K562 (cell line): Measurements from ENCODE around the gene CRHR1. TPM values are rescaled to one million over a fixed set of nuclear protein-coding genes. Genes with fewer than 3 reads are reported as not detected.

Experiments used
- ATAC-seq: fragments of 200-7000 bp; cut with Tn5 transposase; 3 replicates; pipeline ENCODE4 v1.9.1; 2020; ENCODE audit warnings: moderate library complexity
- BruUV-seq: library from RNA; stranded (reverse); fragments of 400-500 nt; replicated peaks from 2 replicates; lab custom pipeline; 2021; lab: Mats Ljungman, UMichigan
- CTCF ChIA-PET: fragments of 300-600 bp; formaldehyde crosslinking; extraction: SDS; loops from one replicate; lab custom pipeline; 2021; ENCODE audit warnings: low intra/inter-chr PET ratio; lab: Yijun Ruan, JAX
- POLR2A ChIA-PET: fragments of 300-600, 350-650 bp; sonication (Branson Sonifier 250); formaldehyde crosslinking; extraction: SDS; loops from one replicate; lab custom pipeline; 2021; ENCODE audit warnings: antibody characterized with exemption, inconsistent platforms; lab: Yijun Ruan, JAX
- DNase-seq, 4 experiments: peaks; one replicate each; pipeline versions ENCODE4 v3.0.0 to v3.0.0-alpha.2; 2011 to 2018; ENCODE audit warnings: low spot score in 3 of 4, mixed read lengths in 3 of 4; ENCODE audit errors: extremely low read depth in 1 of 4
- FAIRE-seq: peaks from 2 replicates; lab custom pipeline; 2011; peaks lifted over from hg19 to GRCh38; lab: Jason Lieb, UNC
- H2AFZ ChIP-seq: 2 replicates; pipeline ENCODE4 v1.6.0; 2011; ENCODE audit warnings: low read depth, low read length, control low read depth, inconsistent platforms
- H3K27ac ChIP-seq: fragments of 200-600 bp; 3 replicates; pipeline ENCODE4 v1.8.0; 2011; ENCODE audit warnings: low read depth, mild to moderate bottlenecking, control low read depth, inconsistent platforms, low read length, moderate library complexity, mixed read lengths; ENCODE audit errors: extremely low read depth
- H3K27me3 ChIP-seq, 2 experiments: fragments of 300-600 bp in 1 of 2; 2 replicates in 1 of 2; 3 replicates in 1 of 2; pipeline versions ENCODE4 v1.6.0 to v1.8.0; 2011; ENCODE audit warnings: inconsistent platforms in 2 of 2, low read length in 2 of 2, mild to moderate bottlenecking in 1 of 2, mixed read lengths in 1 of 2, moderate library complexity in 1 of 2; ENCODE audit not compliant: control insufficient read depth in 2 of 2, insufficient read depth in 2 of 2
- H3K36me3 ChIP-seq: fragments of 300-600 bp; 3 replicates; pipeline ENCODE4 v1.8.0; 2011; ENCODE audit warnings: mild to moderate bottlenecking, low read length, inconsistent platforms; ENCODE audit not compliant: control insufficient read depth, insufficient read depth
- H3K4me1 ChIP-seq, 2 experiments: fragments of 200-600 bp in 1 of 2; replicated peaks in 1 of 2; 2 replicates in 1 of 2; 3 replicates in 1 of 2; pipeline versions ENCODE4 v1.5.1 to v1.8.0; 2011; ENCODE audit warnings: inconsistent platforms in 2 of 2, low read length in 2 of 2, mild to moderate bottlenecking in 1 of 2, mixed read lengths in 1 of 2, moderate library complexity in 1 of 2; ENCODE audit not compliant: control insufficient read depth in 2 of 2, insufficient read depth in 2 of 2
- H3K4me2 ChIP-seq: 2 replicates; pipeline ENCODE4 v1.6.1; 2011; ENCODE audit warnings: low read length, control low read depth, inconsistent platforms, mixed read lengths; ENCODE audit not compliant: insufficient read depth
- H3K4me3 ChIP-seq: fragments of 200-600 bp; sonication (generic), shearing (Covaris generic); 2 replicates; pipeline ENCODE4 v1.5.1; 2016; ENCODE audit warnings: control low read depth, inconsistent platforms
- H3K79me2 ChIP-seq: fragments of 200-600 bp; 3 replicates; pipeline ENCODE4 v1.8.0; 2011; ENCODE audit warnings: low read length, inconsistent platforms; ENCODE audit not compliant: control insufficient read depth, insufficient read depth
- H3K9ac ChIP-seq, 2 experiments: 2 replicates each; pipeline versions ENCODE4 v1.6.0 to v1.6.1; 2011; ENCODE audit warnings: low read depth in 2 of 2, low read length in 2 of 2, control low read depth in 1 of 2, inconsistent platforms in 1 of 2, mild to moderate bottlenecking in 1 of 2, mixed read lengths in 1 of 2; ENCODE audit not compliant: insufficient read depth in 1 of 2
- H3K9me1 ChIP-seq: one replicate; pipeline ENCODE4 v1.6.0; 2011; ENCODE audit warnings: inconsistent platforms, mild to moderate bottlenecking, low read length, moderate library complexity; ENCODE audit not compliant: control insufficient read depth, insufficient read depth
- H3K9me3 ChIP-seq: replicated peaks from 2 replicates; pipeline ENCODE4 v1.5.1; 2011; ENCODE audit warnings: low read depth, low read length, inconsistent platforms; ENCODE audit not compliant: control insufficient read depth, insufficient read depth
- H4K20me1 ChIP-seq: replicated peaks from 2 replicates; pipeline ENCODE4 v1.6.1; 2011; ENCODE audit warnings: low read length, inconsistent platforms, mixed read lengths; ENCODE audit not compliant: control insufficient read depth, insufficient read depth
- CREB1 ChIP-seq, 2 experiments: sonication (generic) in 1 of 2; formaldehyde crosslinking in 1 of 2; IDR thresholded peaks; 2 replicates each; pipeline versions ENCODE4 v1.6.1 to v1.8.0; 2012 to 2022; ENCODE audit warnings: inconsistent platforms in 1 of 2, mild to moderate bottlenecking in 1 of 2, missing genetic modification reagents in 1 of 2, moderate library complexity in 1 of 2
- FUS ChIP-seq: fragments of 200-400 bp; formaldehyde crosslinking; optimal IDR thresholded peaks from 2 replicates; pipeline ENCODE3; 2017; ENCODE audit warnings: low read depth, low read length
- MAFK ChIP-seq: IDR thresholded peaks from 2 replicates; pipeline ENCODE4 v1.6.1; 2011; ENCODE audit warnings: low read length, improper control_type of control experiment
- MBD2 ChIP-seq: sonication (generic); IDR thresholded peaks from 2 replicates; pipeline ENCODE4 v1.6.1; 2016; ENCODE audit warnings: low read depth, borderline replicate concordance
- MED1 ChIP-seq: sonication (generic); formaldehyde crosslinking; IDR thresholded peaks from 2 replicates; pipeline ENCODE4 v1.8.1; 2023; ENCODE audit warnings: missing genetic modification reagents, borderline replicate concordance
- NFRKB ChIP-seq: fragments of 450-650 bp; IDR thresholded peaks from 2 replicates; pipeline ENCODE4 v1.6.1; 2016; ENCODE audit warnings: low read depth
- POLR2A ChIP-seq: fragments of 450-650 bp; conservative IDR thresholded peaks from 2 replicates; pipeline ENCODE4 v1.6.1; 2016
- SNIP1 ChIP-seq: fragments of 450-650 bp; IDR thresholded peaks from 2 replicates; pipeline ENCODE4 v1.7.1; 2017; ENCODE audit warnings: low read depth, mild to moderate bottlenecking
- STAG1 ChIP-seq: sonication (generic); formaldehyde crosslinking; IDR thresholded peaks from 2 replicates; pipeline ENCODE4 v1.5.0; 2020; ENCODE audit warnings: missing genetic modification reagents, borderline replicate concordance
- TEAD4 ChIP-seq, 2 experiments: sonication (generic) in 1 of 2; formaldehyde crosslinking in 1 of 2; IDR thresholded peaks; 2 replicates each; pipeline versions ENCODE4 v1.6.1 to v1.8.0; 2012 to 2022; ENCODE audit warnings: borderline replicate concordance in 1 of 2, inconsistent platforms in 1 of 2, low read length in 1 of 2, mild to moderate bottlenecking in 1 of 2, missing genetic modification reagents in 1 of 2
- XRCC5 ChIP-seq: fragments of 200-400 bp; formaldehyde crosslinking; IDR thresholded peaks from 2 replicates; pipeline ENCODE4 v1.6.1; 2017; ENCODE audit warnings: low read depth, mild to moderate bottlenecking, low read length
- ZKSCAN3 ChIP-seq: fragments of 250-450 bp; sonication (Bioruptor Pico); IDR thresholded peaks from 2 replicates; pipeline ENCODE4 v1.4.0; 2020
- ZNF316 ChIP-seq: fragments of 450-650 bp; IDR thresholded peaks from 2 replicates; pipeline ENCODE4 v1.6.1; 2016
- WGBS: fragments of 100-300 bp; shearing (Covaris generic); methylation state at CpG from one replicate; pipeline ENCODE4 v1.1.6; 2016; ENCODE audit warnings: low coverage, mixed read lengths; ENCODE audit not compliant: insufficient coverage; ENCODE audit errors: missing lambda C conversion rate; 5-methylcytosine and 5-hydroxymethylcytosine counted together
- in situ Hi-C: fragments of 300-500 bp; cut with MboI; formaldehyde crosslinking; loops from 4 replicates; pipeline ENCODE4 v1.15.0; 2018; ENCODE audit warnings: inconsistent platforms, mixed read lengths
- intact Hi-C: fragments of 100-400 bp; cut with micrococcal nuclease; formaldehyde crosslinking; loops from 2 replicates; pipeline ENCODE4 v1.14.2; 2022
- polyA plus RNA-seq, 8 experiments: library from polyadenylated mRNA; depleted of rRNA in 4 of 8; stranded (reverse) in 5 of 8; unstranded in 3 of 8; fragments of >200 nt; fragmentation: Nextera tagmentation in 2 of 8; fragmentation: Illumina TruSeq in 1 of 8; extraction: Ambion mirVana in 2 of 8; extraction: Trizol in 1 of 8; gene quantifications; 2 replicates each; pipeline versions ENCODE4 v1.2.1 to v1.2.3, GENCODE V29; 2011 to 2014; ENCODE audit warnings: inconsistent platforms in 1 of 8, missing spikeins in 1 of 8
- total RNA-seq, 7 experiments: library from RNA; depleted of rRNA in 6 of 7; stranded (reverse); fragments of >200 nt in 6 of 7; fragmentation: Illumina TruSeq in 2 of 7; extraction: Trizol in 2 of 7; gene quantifications; 2 replicates each; pipeline versions ENCODE4 v1.2.1 to v1.2.3, GENCODE V29; 2011 to 2021; ENCODE audit warnings: low replicate concordance in 1 of 7
- TF ChIP-seq, protein P1 (sequence below): sonication (generic); formaldehyde crosslinking; IDR thresholded peaks from 2 replicates; pipeline ENCODE4 v1.8.0; 2022; ENCODE audit warnings: missing genetic modification reagents, mild to moderate bottlenecking, borderline replicate concordance
- TF ChIP-seq, protein P2 (sequence below): sonication (generic); formaldehyde crosslinking; IDR thresholded peaks from 2 replicates; pipeline ENCODE4 v1.4.0; 2020; ENCODE audit warnings: mild to moderate bottlenecking, missing genetic modification reagents
- TF ChIP-seq, protein P3 (sequence below): sonication (generic); formaldehyde crosslinking; IDR thresholded peaks from 2 replicates; pipeline ENCODE4 v1.8.0; 2022; ENCODE audit warnings: mild to moderate bottlenecking, low read depth, missing genetic modification reagents
- TF ChIP-seq, protein P4 (sequence below): fragments of 450-650 bp; IDR thresholded peaks from 2 replicates; pipeline ENCODE4 v1.7.1; 2018; ENCODE audit warnings: mild to moderate bottlenecking, low read depth; ENCODE audit not compliant: partially characterized antibody

CRHR1 gene
- total and polyA plus RNA-seq, 9 of the 15 experiments (the other 6 are each of a cell fraction or from before 2014, with no cell fraction given): 0.05 TPM; not detected in 8

DNA sequence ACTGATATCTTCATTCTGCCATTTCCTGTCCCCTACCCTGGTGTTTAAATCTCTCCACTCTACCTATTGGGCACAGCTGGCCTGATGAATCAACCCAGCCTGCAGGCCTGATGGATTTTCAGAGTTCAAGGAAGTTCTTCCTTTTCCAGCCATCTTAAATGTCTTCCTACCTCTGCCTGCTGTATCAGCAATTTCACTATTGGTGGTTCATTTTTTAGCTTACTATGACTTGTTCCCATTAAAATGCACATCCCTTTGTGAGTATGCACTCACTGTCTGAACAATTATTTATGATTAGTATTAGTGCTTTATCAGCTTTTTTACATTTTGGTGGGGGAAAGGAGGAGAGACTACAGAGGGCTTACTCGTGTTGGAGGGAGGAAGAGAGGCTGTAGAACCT, 48.6 kb upstream of the CRHR1 start:
- intact Hi-C loops (no loop called here), in situ Hi-C loops (no loop called here)
- ATAC-seq (no peak), DNase-seq (no peak), FAIRE-seq (no peak)
- CTCF ChIA-PET: no interaction called here
- no peak overlapping the region for H3K27ac ChIP-seq
- POLR2A ChIA-PET: no interaction called here
- no peak overlapping the region for H3K4me3 ChIP-seq
- no peaks in the 10 kb centered on the region for H3K4me1 ChIP-seq
- no peaks in the 10 kb centered on the region for H3K36me3 ChIP-seq
- no peak overlapping the region for H3K9ac ChIP-seq
- no peaks in the 10 kb centered on the region for H3K79me2 ChIP-seq
- no TSS peak for BruUV-seq
- no peaks in the 10 kb centered on the region; the same call in none of the 2 replicates for H3K9me3 ChIP-seq
- no peaks in the 10 kb centered on the region for H3K9me1 ChIP-seq
- no peaks in the 10 kb centered on the region for H4K20me1 ChIP-seq
- no peak overlapping the region for H3K4me2 ChIP-seq
- 0% methylated on average over 1 of the region's 1 CpG for WGBS
- no peak overlapping the region for H2AFZ ChIP-seq
- peaks cover 0 to 5% of the 10 kb centered on the region in 2 experiments; a peak in 2 of 5 replicates for H3K27me3 ChIP-seq
- TF ChIP-seq CREB1 (IDR thresholded peaks at IDR 0.05) (no peak), CREB1 (CRISPR knock-in tag; IDR thresholded peaks at IDR 0.05) (no peak), ZNF316 (peak; percentile 76), XRCC5 (no peak), MED1 (CRISPR knock-in tag) (no peak), MAFK (peak; percentile 23; the same call in 1 of the 2 replicates), SNIP1 (no peak), STAG1 (no peak), NFRKB (no peak), POLR2A (no peak), TEAD4 (IDR thresholded peaks at IDR 0.05; ENCODE audit: low read length) (no peak), TEAD4 (CRISPR knock-in tag; IDR thresholded peaks at IDR 0.05; ENCODE audit: borderline replicate concordance) (no peak), FUS (no peak), MBD2 (no peak), ZKSCAN3 (no peak)
- TF ChIP-seq, protein P1, sequence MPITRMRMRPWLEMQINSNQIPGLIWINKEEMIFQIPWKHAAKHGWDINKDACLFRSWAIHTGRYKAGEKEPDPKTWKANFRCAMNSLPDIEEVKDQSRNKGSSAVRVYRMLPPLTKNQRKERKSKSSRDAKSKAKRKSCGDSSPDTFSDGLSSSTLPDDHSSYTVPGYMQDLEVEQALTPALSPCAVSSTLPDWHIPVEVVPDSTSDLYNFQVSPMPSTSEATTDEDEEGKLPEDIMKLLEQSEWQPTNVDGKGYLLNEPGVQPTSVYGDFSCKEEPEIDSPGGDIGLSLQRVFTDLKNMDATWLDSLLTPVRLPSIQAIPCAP (CRISPR knock-in tag): no peak
- TF ChIP-seq, protein P2, sequence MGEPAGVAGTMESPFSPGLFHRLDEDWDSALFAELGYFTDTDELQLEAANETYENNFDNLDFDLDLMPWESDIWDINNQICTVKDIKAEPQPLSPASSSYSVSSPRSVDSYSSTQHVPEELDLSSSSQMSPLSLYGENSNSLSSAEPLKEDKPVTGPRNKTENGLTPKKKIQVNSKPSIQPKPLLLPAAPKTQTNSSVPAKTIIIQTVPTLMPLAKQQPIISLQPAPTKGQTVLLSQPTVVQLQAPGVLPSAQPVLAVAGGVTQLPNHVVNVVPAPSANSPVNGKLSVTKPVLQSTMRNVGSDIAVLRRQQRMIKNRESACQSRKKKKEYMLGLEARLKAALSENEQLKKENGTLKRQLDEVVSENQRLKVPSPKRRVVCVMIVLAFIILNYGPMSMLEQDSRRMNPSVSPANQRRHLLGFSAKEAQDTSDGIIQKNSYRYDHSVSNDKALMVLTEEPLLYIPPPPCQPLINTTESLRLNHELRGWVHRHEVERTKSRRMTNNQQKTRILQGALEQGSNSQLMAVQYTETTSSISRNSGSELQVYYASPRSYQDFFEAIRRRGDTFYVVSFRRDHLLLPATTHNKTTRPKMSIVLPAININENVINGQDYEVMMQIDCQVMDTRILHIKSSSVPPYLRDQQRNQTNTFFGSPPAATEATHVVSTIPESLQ (CRISPR knock-in tag): no peak
- TF ChIP-seq, protein P3, sequence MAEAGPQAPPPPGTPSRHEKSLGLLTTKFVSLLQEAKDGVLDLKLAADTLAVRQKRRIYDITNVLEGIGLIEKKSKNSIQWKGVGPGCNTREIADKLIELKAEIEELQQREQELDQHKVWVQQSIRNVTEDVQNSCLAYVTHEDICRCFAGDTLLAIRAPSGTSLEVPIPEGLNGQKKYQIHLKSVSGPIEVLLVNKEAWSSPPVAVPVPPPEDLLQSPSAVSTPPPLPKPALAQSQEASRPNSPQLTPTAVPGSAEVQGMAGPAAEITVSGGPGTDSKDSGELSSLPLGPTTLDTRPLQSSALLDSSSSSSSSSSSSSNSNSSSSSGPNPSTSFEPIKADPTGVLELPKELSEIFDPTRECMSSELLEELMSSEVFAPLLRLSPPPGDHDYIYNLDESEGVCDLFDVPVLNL (CRISPR knock-in tag): no peak
- TF ChIP-seq, protein P4, sequence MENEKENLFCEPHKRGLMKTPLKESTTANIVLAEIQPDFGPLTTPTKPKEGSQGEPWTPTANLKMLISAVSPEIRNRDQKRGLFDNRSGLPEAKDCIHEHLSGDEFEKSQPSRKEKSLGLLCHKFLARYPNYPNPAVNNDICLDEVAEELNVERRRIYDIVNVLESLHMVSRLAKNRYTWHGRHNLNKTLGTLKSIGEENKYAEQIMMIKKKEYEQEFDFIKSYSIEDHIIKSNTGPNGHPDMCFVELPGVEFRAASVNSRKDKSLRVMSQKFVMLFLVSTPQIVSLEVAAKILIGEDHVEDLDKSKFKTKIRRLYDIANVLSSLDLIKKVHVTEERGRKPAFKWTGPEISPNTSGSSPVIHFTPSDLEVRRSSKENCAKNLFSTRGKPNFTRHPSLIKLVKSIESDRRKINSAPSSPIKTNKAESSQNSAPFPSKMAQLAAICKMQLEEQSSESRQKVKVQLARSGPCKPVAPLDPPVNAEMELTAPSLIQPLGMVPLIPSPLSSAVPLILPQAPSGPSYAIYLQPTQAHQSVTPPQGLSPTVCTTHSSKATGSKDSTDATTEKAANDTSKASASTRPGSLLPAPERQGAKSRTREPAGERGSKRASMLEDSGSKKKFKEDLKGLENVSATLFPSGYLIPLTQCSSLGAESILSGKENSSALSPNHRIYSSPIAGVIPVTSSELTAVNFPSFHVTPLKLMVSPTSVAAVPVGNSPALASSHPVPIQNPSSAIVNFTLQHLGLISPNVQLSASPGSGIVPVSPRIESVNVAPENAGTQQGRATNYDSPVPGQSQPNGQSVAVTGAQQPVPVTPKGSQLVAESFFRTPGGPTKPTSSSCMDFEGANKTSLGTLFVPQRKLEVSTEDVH: no peak
